IPS-NIHi7 (cell line): Measurements from ENCODE around the gene LIF.
"Not testable (repeated sequence)": the region's sequence is repeated elsewhere in the genome, so short reads cannot be mapped to it uniquely, and the experiment has no call there.

Experiments used
- DNase-seq: peaks from one replicate; pipeline ENCODE4 v3.0.0; 2012; ENCODE audit warnings: mixed read lengths; ENCODE audit errors: extremely low spot score

Gene LIF

GRCh38 chr22:30209642-30210041, 36.9 kb downstream of the LIF start:
- no peak for DNase-seq

GRCh38 chr22:30208631-30209603, 37.6 kb downstream of the LIF start:
- peak; percentile 56 for DNase-seq

GRCh38 chr22:30206944-30207343, 39.6 kb downstream of the LIF start:
- DNase-seq, result peak; percentile 80

DNA sequence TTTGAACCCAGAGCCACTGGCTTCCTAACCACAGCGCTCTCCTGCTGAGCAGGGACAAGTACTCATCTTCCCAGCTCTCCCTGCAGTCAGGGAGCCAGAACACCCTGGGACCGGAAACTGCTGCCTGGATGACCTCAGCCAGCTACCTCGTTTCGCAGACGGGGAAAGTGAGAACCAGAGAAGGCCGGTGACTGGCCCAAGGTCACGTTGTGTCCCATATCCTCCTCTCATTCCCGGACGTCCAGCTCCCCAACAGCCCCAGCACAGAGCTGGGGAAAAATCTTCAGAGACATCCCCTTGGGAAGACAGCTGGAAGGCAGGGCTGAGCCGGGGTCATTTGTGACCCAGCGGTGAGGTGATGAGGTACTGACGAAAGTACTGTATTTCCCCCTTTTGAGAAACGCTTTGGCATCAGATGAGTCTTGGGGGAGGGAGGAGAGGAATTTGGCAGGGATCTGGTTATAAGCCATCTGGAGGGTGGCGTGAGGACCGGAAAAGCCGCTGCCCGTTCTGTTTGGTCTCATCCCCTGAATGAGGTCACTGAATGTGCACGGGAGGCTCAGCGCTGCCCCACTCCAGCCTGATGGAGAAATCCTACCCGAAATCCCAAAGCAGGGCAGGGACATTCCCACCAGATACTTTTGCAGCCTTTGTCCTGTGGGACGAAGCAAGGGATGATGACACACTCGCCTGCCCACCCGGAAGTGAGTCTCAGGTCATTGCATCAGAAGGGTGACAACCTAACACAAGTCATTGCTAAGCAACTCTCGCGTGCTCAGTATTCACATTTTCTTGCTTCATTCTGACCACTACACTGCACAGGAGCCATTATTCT, 41.1 kb downstream of the LIF start:
- no peak for DNase-seq

DNA sequence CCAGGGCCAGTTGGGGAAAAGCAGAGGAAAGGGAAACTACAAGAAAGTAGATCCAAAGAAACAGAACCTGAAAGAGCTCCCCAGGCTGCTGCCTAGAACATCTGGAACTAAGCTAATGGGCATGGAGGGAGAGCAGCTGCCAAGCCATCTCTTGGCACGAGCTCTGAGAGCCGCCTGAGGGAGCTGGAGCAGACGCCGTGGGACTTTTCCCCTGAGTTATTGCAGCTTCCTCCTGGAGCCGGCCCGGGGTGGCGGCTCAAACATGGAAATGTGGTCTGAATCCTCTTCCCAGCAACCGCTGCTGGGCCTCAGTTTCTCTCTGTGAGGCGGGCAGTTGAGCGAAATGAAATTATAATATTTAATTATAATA, 41.8 kb downstream of the LIF start:
- DNase-seq, result no peak

DNA sequence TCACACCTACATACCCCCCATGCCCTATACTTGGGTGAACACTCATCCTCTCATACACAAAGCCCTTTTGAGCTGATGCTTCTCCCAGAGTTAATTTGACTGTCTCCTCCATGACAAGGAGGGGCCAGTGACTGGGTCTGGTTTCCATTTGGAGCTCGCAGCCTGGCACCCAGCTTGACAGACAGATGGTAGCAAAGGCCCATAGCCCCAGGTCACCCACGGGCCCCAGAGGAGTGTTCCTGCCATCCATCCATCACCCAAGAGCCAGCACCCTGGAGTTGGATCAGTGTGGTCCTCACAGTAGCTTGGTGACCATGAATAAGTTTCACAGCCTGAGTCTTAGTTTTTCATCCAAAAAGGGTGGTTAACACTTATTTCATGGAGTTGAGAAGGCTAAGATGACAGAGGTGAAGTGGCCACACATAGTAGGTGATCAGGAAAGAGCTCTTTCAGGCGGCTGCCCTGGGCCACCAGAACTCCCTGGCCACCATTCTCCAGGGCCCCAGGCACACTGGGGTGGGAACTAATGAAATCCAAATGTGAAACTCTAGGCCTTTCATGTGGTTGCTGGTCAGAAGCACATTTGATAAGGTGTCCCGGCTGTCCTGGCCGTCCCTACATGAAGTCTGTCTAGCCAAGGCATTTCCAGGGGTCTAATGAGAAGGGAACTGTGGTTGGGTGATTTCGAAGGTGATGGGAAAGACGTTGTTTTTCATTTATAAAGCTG, 42.4 kb downstream of the LIF start:
- DNase-seq, result no peak

DNA sequence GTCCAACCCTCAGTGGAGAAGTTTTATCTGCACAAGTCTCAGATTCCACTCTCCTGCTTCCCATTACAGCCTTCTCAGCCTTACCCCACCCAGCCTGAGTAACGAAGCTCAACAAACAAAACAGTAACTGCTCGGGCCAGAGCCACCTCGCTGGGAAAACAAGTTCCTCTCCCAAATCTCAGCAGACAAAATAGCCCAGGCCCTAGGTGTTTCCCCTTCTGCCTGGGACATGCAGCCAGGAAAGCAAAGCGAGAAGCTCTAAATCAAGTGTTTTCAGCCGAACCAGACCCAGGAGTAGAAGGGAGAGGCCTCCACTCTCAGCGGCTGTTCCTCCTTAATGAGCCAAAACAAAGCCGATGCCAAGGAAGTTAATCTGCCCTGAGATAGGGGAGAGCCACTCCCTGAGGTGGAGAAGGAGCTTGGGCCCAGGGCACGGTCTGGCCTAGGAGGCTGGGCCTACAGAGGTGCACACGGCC, 44.0 kb downstream of the LIF start:
- DNase-seq, result no peak

DNA sequence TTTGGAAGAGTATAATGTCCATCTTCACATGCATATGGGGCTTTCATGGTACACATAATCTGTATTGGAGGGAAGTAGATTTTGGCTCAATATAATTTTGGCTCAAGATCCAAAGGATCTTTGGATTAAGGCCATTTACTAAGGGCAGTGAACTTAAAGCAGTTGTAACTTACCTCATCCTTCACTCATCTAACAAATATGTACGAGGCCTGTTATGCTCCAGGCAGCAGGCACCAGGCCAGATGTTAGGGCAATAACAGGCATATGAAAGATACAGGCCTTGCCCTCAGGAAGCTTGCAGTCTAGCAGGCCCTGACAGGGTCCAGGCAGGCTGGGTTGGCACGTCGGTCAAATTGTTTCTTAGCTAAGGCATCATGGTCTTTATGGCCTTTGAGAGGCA, 44.6 kb downstream of the LIF start:
- no peak for DNase-seq

- not testable (repeated sequence) for DNase-seq
Observed at GRCh38 chr22:30200905-30201304, 45.7 kb downstream of the LIF start.

DNA sequence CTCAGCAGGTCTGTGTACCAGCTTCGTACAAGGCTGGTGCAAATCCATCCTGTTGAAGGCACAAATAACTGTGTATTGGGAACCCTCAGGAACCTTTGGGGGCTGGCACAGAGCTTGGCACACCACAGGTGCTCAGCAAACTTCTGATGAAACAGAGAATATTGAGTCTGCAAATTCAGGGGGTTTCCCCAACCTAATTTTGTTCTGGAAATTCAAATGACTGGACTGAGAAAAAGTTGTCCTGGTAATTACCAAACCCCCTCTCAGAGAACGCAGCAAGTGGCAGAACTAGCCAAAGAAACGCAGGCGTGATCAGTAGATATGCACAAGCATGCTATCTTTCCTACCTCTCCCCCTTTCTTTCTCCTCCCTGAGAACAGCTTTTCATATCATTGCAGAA, 47.6 kb downstream of the LIF start:
- no peak for DNase-seq

DNA sequence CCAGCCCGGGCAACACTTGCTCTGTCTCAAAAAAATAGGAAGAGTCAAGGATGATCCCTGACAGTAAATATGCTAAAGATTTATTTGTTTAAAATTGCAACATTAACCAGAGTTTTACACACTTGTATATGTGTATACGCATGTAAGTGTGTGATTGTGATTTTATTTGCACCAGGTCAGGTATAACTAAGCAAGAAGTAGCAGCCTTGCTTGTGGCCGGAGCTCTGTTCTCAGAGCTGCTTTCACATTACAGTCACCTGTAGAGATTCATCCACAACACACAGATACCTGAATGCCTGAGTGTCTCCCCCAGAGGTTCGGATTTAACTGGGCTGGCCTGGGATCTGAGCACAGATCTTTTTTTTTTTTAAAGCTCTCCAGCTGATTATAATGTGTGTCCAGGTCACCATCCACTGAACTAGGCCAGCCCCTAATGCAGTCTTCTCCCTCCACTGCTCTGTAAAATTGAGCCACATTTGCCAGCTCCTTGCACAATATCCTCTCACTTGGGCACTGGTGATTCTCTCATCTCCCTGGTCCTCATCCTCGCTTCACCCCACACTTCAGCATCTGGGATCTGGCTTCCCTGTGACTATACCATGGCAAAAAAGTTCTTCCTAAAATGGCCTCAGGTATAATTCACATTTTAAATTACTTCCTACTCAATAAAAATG, 48.3 kb downstream of the LIF start:
- DNase-seq, result no peak

DNA sequence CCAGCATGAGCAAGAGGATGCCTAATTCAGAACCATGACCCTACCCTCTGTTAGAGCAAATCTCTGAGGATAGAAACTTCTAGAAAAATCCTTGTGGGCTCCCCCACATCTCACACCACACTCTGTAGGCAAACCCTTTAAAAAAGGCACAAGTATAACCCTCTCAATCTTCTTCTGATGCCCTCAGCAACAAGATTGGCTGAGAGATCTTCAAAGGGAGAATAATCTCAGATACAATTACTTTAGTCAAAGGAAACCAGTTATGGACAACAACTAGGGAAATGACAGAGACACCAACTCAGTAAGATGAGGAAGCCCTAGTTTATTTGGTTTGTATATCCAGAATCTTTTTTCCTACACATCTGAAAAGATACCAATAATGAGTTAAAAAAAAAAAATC, 49.2 kb downstream of the LIF start:
- DNase-seq, result no peak

GRCh38 chr22:30196880-30197336, 49.7 kb downstream of the LIF start:
- peak; percentile 34 for DNase-seq

DNA sequence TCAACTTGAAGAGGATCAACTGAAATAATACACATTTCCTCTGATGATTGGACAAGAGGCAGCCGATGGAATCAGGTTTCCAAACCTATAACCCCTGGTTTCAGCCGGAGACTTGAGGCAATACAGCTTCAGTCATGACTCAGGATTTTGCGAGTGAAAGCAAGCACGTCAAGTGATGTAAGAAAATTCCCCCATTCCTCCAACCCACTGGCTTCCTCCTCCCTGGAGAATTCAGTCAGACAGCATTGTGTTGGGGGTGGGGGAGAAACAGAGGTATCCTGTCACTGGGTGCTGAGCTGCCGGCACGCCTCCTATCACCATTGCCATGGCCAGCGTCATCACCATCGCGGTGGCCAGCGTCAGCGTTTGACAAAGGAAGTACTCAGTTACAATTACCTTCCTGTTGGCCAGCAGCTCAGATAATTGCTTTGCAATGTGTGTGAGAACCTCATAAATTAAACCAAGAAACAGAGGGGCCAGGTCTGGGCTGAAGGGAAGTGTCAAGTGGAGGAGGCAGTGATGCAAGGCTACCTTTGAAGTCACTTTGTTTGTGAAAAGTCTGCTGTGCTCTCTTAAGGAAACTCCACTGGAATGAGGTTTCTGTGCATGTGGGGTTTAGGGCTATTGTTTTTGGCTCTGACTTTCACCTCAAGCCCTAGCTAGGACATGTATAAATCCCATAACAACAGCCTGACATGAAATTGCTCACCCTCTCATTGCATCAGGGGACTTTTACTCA, 50.2 kb downstream of the LIF start:
- peak; percentile 86 for DNase-seq

DNA sequence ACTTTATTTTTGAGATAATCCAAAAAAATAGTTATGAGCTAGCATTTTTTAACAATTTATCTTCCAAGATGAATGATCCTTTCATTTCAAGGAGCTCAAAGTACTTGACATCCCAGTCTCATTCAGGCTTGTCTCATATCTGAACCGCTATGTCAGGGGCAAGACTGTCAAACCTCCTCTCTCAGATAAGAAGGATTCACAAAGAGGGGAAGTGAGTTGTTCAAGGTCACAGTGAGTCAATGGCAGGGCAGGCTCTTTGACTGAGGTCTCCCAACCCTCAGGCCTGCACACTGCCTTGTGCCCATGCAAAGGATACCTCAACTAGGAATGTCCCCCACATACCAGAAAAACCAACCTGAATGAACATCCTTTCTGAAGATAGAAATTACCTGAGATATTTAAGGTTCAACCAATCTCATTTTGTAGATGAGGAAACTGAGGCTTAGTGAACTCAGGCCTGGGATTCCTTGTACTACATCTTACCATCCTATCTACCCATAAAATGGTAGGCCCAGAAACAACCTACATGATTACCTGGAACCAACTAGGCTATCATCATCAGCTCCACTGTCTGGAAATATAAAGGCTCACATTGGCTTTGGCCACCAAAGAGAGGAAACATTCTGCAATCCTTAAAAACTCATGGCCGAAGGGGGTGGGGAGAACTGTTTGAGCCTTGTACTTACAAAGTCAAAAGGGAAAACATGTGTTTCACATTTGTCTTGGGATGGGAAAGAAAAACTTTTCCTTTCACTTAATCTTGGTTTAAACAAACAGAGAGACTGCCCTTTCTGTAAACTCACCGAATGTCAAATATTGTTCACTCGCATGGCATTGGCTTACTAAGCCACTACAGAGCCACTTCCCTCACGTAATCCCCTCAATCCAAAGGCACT, 51.1 kb downstream of the LIF start:
- DNase-seq, result no peak

GRCh38 chr22:30193031-30193775, 53.4 kb downstream of the LIF start:
- no peak for DNase-seq

DNA sequence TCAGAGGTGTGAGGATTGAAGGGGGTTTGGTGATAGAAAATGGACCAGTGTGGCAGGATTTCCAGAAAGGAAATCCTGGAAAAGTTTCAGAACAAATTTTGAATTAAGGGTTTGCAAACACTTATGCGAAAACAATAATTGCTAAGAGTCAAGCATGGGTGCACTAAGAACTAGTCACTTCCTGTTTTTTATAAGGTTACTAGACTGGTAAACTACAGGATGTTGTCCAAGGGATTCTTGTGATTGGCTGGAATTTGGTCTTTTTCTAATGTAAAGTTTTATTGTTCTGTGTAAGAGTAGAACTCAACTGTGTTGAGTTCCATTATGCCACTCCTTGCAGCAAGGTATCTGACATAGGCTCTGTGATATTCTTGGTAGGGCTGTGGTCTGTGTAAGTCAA, 54.1 kb downstream of the LIF start:
- no peak for DNase-seq

- no peak for DNase-seq
Observed at GRCh38 chr22:30191040-30191701, 55.4 kb downstream of the LIF start.
